Liver (tissue), 3 donors: ENCODE results near the gene STX17.

ENCODE experiments used
- GABPA ChIP-seq, 2 donors: IDR thresholded peaks in 1 of 2; conservative IDR thresholded peaks in 1 of 2; 2 replicates each; pipeline ENCODE4 v1.6.1; 2016; ENCODE audit warnings: antibody characterized with exemption in 2 of 2, mild to moderate bottlenecking in 1 of 2, moderate library complexity in 1 of 2
- HNF4A ChIP-seq, 2 donors: conservative IDR thresholded peaks; 2 replicates each; pipeline ENCODE4 v1.6.1; 2016; ENCODE audit warnings: antibody characterized with exemption in 2 of 2, mild to moderate bottlenecking in 2 of 2
- JUND ChIP-seq, 2 donors: IDR thresholded peaks; 2 replicates each; pipeline ENCODE4 v1.6.1; 2016; ENCODE audit warnings: antibody characterized with exemption in 2 of 2
- SP1 ChIP-seq: IDR thresholded peaks from 2 replicates; pipeline ENCODE4 v1.6.1; 2018; ENCODE audit warnings: antibody characterized with exemption, mild to moderate bottlenecking
- TAF1 ChIP-seq: conservative IDR thresholded peaks from 2 replicates; pipeline ENCODE4 v1.6.1; 2016; ENCODE audit warnings: antibody characterized with exemption, mild to moderate bottlenecking
- YY1 ChIP-seq: IDR thresholded peaks from 2 replicates; pipeline ENCODE4 v1.6.1; 2016; ENCODE audit warnings: antibody characterized with exemption, mild to moderate bottlenecking
- TF ChIP-seq, protein P1 (sequence below): fragments of 150-350 bp; IDR thresholded peaks from 2 replicates; pipeline ENCODE4 v1.5.1; 2017; ENCODE audit warnings: improper control_type of control experiment, low read depth, low read length; ENCODE audit not compliant: missing input control
- TF ChIP-seq, protein P2 (sequence below): IDR thresholded peaks from 2 replicates; pipeline ENCODE4 v1.6.1; 2016; ENCODE audit warnings: antibody characterized with exemption, mild to moderate bottlenecking
- TF ChIP-seq, protein P3 (sequence below): IDR thresholded peaks from 2 replicates; pipeline ENCODE4 v1.6.1; 2016; ENCODE audit warnings: antibody characterized with exemption
- TF ChIP-seq, protein P4 (sequence below): IDR thresholded peaks from 2 replicates; pipeline ENCODE4 v1.6.1; 2016; ENCODE audit warnings: antibody characterized with exemption
- donor health status: healthy.
- donor health status: healthy.

DNA sequence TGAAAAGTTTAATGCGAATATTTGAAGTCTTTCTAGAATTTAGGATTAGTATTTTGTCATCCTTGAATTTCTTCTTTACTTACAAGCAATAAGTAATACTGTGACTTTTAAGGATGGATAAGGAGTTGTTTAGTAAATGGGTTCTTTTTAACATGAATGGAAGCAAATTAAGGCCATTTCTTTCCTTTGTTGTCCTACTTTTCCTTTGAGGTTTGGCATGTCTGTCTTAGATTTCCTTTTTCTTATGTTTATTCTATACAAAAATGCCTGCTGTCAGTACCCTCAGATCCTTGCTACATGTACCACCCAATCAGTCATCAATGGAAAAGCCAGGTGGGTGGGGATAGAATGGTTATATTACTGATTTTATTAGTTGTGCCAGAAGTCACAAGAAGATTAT, 10.2 kb downstream of the STX17 start:
- TF ChIP-seq, protein P1, sequence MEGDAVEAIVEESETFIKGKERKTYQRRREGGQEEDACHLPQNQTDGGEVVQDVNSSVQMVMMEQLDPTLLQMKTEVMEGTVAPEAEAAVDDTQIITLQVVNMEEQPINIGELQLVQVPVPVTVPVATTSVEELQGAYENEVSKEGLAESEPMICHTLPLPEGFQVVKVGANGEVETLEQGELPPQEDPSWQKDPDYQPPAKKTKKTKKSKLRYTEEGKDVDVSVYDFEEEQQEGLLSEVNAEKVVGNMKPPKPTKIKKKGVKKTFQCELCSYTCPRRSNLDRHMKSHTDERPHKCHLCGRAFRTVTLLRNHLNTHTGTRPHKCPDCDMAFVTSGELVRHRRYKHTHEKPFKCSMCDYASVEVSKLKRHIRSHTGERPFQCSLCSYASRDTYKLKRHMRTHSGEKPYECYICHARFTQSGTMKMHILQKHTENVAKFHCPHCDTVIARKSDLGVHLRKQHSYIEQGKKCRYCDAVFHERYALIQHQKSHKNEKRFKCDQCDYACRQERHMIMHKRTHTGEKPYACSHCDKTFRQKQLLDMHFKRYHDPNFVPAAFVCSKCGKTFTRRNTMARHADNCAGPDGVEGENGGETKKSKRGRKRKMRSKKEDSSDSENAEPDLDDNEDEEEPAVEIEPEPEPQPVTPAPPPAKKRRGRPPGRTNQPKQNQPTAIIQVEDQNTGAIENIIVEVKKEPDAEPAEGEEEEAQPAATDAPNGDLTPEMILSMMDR = no peak
- TF ChIP-seq SP1 (no peak), GABPA (IDR thresholded peaks at IDR 0.05 in 1 of 2, conservative IDR thresholded peaks at IDR 0.05 in 1 of 2) (no peak), HNF4A (conservative IDR thresholded peaks at IDR 0.05) (no peak), TAF1 (no peak), YY1 (no peak), JUND (IDR thresholded peaks at IDR 0.05) (no peak)
- TF ChIP-seq, protein P2, sequence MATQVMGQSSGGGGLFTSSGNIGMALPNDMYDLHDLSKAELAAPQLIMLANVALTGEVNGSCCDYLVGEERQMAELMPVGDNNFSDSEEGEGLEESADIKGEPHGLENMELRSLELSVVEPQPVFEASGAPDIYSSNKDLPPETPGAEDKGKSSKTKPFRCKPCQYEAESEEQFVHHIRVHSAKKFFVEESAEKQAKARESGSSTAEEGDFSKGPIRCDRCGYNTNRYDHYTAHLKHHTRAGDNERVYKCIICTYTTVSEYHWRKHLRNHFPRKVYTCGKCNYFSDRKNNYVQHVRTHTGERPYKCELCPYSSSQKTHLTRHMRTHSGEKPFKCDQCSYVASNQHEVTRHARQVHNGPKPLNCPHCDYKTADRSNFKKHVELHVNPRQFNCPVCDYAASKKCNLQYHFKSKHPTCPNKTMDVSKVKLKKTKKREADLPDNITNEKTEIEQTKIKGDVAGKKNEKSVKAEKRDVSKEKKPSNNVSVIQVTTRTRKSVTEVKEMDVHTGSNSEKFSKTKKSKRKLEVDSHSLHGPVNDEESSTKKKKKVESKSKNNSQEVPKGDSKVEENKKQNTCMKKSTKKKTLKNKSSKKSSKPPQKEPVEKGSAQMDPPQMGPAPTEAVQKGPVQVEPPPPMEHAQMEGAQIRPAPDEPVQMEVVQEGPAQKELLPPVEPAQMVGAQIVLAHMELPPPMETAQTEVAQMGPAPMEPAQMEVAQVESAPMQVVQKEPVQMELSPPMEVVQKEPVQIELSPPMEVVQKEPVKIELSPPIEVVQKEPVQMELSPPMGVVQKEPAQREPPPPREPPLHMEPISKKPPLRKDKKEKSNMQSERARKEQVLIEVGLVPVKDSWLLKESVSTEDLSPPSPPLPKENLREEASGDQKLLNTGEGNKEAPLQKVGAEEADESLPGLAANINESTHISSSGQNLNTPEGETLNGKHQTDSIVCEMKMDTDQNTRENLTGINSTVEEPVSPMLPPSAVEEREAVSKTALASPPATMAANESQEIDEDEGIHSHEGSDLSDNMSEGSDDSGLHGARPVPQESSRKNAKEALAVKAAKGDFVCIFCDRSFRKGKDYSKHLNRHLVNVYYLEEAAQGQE = no peak
- TF ChIP-seq, protein P3, sequence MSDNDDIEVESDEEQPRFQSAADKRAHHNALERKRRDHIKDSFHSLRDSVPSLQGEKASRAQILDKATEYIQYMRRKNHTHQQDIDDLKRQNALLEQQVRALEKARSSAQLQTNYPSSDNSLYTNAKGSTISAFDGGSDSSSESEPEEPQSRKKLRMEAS = no peak
- TF ChIP-seq, protein P4, sequence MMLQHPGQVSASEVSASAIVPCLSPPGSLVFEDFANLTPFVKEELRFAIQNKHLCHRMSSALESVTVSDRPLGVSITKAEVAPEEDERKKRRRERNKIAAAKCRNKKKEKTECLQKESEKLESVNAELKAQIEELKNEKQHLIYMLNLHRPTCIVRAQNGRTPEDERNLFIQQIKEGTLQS = no peak
